Panc1 (cell line): ENCODE measurements around the gene TAS1R2. TPM values are rescaled to one million over a fixed set of nuclear protein-coding genes. Genes with fewer than 3 reads are reported as not detected.
"Not testable (repeated sequence)": the region's sequence is repeated elsewhere in the genome, so short reads cannot be mapped to it uniquely, and the experiment has no call there.

ENCODE experiments used
- ATAC-seq: fragments of 200-7000 bp; cut with Tn5 transposase; 2 replicates; pipeline ENCODE4 v1.9.1; 2020; ENCODE audit warnings: mild to moderate bottlenecking, moderate library complexity
- BruUV-seq: library from RNA; stranded (reverse); fragments of 400-500 nt; replicated peaks from 2 replicates; lab custom pipeline; 2021; lab: Mats Ljungman, UMichigan
- CTCF ChIA-PET: fragments of 300-600 bp; sonication (Branson Sonifier 250); formaldehyde crosslinking; loops from one replicate; lab custom pipeline; 2022; ENCODE audit warnings: antibody characterized with exemption; lab: Charles Lee
- POLR2A ChIA-PET: fragments of 300-600 bp; sonication (Branson Sonifier 250); formaldehyde crosslinking; loops from one replicate; lab custom pipeline; 2022; ENCODE audit warnings: antibody characterized with exemption; lab: Charles Lee
- DNase-seq: peaks from one replicate; pipeline ENCODE4 v3.0.0-alpha.2; 2010; ENCODE audit warnings: low read depth, low spot score
- H3K27ac ChIP-seq: 2 replicates; pipeline ENCODE4 v1.5.1; 2011; ENCODE audit warnings: mild to moderate bottlenecking, low read length, inconsistent platforms
- H3K27me3 ChIP-seq: fragments of 200-500 bp; sonication (Bioruptor generic); 2 replicates; pipeline ENCODE4 v1.6.0; 2014; ENCODE audit warnings: low read length, inconsistent platforms; ENCODE audit not compliant: control insufficient read depth, insufficient read depth
- H3K36me3 ChIP-seq: fragments of 200-500 bp; sonication (Bioruptor generic); 2 replicates; pipeline ENCODE4 v1.5.1; 2014; ENCODE audit warnings: inconsistent platforms, mild to moderate bottlenecking, low read length, moderate library complexity; ENCODE audit not compliant: control insufficient read depth, insufficient read depth
- H3K4me1 ChIP-seq: 2 replicates; pipeline ENCODE4 v1.5.1; 2011; ENCODE audit warnings: inconsistent platforms, mild to moderate bottlenecking, low read length, moderate library complexity; ENCODE audit not compliant: control insufficient read depth, insufficient read depth
- H3K4me3 ChIP-seq, 2 experiments: 2 replicates each; pipeline ENCODE4 v1.5.1; 2011 to 2012; ENCODE audit warnings: low read depth in 2 of 2, low read length in 2 of 2, mild to moderate bottlenecking in 2 of 2, inconsistent platforms in 1 of 2, moderate library complexity in 1 of 2
- H3K9me3 ChIP-seq: fragments of 200-500 bp; sonication (Bioruptor generic); 2 replicates; pipeline ENCODE4 v1.5.1; 2014; ENCODE audit warnings: low read depth, mild to moderate bottlenecking, inconsistent platforms, low read length, moderate library complexity; ENCODE audit not compliant: control insufficient read depth, insufficient read depth
- POLR2AphosphoS5 ChIP-seq: IDR thresholded peaks from 2 replicates; pipeline ENCODE4 v1.6.1; 2012; ENCODE audit warnings: mild to moderate bottlenecking, low read depth, low read length, moderate library complexity
- SIN3A ChIP-seq: IDR thresholded peaks from 2 replicates; pipeline ENCODE4 v1.6.1; 2012; ENCODE audit warnings: low read depth, mild to moderate bottlenecking, low read length, moderate library complexity, borderline replicate concordance; ENCODE audit not compliant: insufficient read depth
- TCF7L2 ChIP-seq: IDR thresholded peaks from 2 replicates; pipeline ENCODE4 v1.6.1; 2011; ENCODE audit warnings: mild to moderate bottlenecking, low read depth, low read length, inconsistent platforms
- in situ Hi-C: cut with HindIII; loops from 2 replicates; pipeline ENCODE4 v1.10.0; 2016; ENCODE audit warnings: low sequenced_read_pairs, low pct_unique_long_range_greater_than_20kb
- intact Hi-C: fragments of 100-400 bp; cut with micrococcal nuclease; formaldehyde crosslinking; loops from one replicate; pipeline ENCODE4 v1.10.0; 2022; ENCODE audit not compliant: unreplicated experiment
- total RNA-seq: library from RNA; stranded (reverse); gene quantifications from one replicate; pipeline ENCODE4 v1.2.1, GENCODE V29; 2021; ENCODE audit not compliant: unreplicated experiment
- TF ChIP-seq, protein P1 (sequence below), 2 experiments: IDR thresholded peaks; 2 replicates each; pipeline ENCODE4 v1.6.1; 2011 to 2012; ENCODE audit warnings: low read depth in 2 of 2, control low read depth in 1 of 2, low read length in 1 of 2, mild to moderate bottlenecking in 1 of 2, moderate library complexity in 1 of 2; ENCODE audit not compliant: insufficient read depth in 1 of 2
- TF ChIP-seq, protein P2 (sequence below): fragments of 450-650 bp; IDR thresholded peaks from 2 replicates; pipeline ENCODE4 v1.5.1; 2017; ENCODE audit warnings: mild to moderate bottlenecking

TAS1R2 gene
- total RNA-seq, 1 experiment from 2014 or later = not detected

- H3K27ac ChIP-seq = no peak overlapping the region
- no peak overlapping the region for H3K4me3 ChIP-seq
- no peaks in the 10 kb centered on the region for H3K4me1 ChIP-seq
- ChIA-PET CTCF (no interaction called here), POLR2A (interaction anchor here (0.6 kb wide), 1 partner anchor 75 kb away, joined by 3 read pairs; no protein-coding TSS in a partner anchor)
- TF ChIP-seq SIN3A (no peak), POLR2AphosphoS5 (no peak)
- DNase-seq (no peak), ATAC-seq (no peak)
- peaks cover 5% of the 10 kb centered on the region for H3K27me3 ChIP-seq
- in situ Hi-C loops (no loop called here), intact Hi-C loops (no loop called here)
- H3K36me3 ChIP-seq = no peaks in the 10 kb centered on the region
- H3K9me3 ChIP-seq = no peaks in the 10 kb centered on the region
- BruUV-seq = no TSS peak
Measured at GRCh38 chr1:18840145-18840544, 19.3 kb downstream of the TAS1R2 start.

- Histone ChIP-seq H3K27me3 (peaks cover 7% of the 10 kb centered on the region; the same call in 1 of the 2 replicates), H3K27ac (no peak overlapping the region), H3K4me1 (no peaks in the 10 kb centered on the region), H3K36me3 (no peaks in the 10 kb centered on the region), H3K9me3 (no peaks in the 10 kb centered on the region), H3K4me3 (no peak overlapping the region)
- intact Hi-C loops (no loop called here), in situ Hi-C loops (no loop called here)
- BruUV-seq = no TSS peak
- TF ChIP-seq, protein P1, sequence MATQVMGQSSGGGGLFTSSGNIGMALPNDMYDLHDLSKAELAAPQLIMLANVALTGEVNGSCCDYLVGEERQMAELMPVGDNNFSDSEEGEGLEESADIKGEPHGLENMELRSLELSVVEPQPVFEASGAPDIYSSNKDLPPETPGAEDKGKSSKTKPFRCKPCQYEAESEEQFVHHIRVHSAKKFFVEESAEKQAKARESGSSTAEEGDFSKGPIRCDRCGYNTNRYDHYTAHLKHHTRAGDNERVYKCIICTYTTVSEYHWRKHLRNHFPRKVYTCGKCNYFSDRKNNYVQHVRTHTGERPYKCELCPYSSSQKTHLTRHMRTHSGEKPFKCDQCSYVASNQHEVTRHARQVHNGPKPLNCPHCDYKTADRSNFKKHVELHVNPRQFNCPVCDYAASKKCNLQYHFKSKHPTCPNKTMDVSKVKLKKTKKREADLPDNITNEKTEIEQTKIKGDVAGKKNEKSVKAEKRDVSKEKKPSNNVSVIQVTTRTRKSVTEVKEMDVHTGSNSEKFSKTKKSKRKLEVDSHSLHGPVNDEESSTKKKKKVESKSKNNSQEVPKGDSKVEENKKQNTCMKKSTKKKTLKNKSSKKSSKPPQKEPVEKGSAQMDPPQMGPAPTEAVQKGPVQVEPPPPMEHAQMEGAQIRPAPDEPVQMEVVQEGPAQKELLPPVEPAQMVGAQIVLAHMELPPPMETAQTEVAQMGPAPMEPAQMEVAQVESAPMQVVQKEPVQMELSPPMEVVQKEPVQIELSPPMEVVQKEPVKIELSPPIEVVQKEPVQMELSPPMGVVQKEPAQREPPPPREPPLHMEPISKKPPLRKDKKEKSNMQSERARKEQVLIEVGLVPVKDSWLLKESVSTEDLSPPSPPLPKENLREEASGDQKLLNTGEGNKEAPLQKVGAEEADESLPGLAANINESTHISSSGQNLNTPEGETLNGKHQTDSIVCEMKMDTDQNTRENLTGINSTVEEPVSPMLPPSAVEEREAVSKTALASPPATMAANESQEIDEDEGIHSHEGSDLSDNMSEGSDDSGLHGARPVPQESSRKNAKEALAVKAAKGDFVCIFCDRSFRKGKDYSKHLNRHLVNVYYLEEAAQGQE (IDR thresholded peaks at IDR 0.05; ENCODE audit: insufficient read depth in 1 of 2, low read depth in 2 of 2, low read length in 1 of 2) = no peak
- no peak for TF ChIP-seq TCF7L2
- TF ChIP-seq SIN3A = no peak
- TF ChIP-seq POLR2AphosphoS5 = no peak
- TF ChIP-seq, protein P2, sequence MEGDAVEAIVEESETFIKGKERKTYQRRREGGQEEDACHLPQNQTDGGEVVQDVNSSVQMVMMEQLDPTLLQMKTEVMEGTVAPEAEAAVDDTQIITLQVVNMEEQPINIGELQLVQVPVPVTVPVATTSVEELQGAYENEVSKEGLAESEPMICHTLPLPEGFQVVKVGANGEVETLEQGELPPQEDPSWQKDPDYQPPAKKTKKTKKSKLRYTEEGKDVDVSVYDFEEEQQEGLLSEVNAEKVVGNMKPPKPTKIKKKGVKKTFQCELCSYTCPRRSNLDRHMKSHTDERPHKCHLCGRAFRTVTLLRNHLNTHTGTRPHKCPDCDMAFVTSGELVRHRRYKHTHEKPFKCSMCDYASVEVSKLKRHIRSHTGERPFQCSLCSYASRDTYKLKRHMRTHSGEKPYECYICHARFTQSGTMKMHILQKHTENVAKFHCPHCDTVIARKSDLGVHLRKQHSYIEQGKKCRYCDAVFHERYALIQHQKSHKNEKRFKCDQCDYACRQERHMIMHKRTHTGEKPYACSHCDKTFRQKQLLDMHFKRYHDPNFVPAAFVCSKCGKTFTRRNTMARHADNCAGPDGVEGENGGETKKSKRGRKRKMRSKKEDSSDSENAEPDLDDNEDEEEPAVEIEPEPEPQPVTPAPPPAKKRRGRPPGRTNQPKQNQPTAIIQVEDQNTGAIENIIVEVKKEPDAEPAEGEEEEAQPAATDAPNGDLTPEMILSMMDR = no peak
- DNase-seq (no peak), ATAC-seq (no peak)
- POLR2A ChIA-PET = interaction anchor here (0.5 kb wide), 1 partner anchor 1755 kb away, joined by 3 read pairs; no protein-coding TSS in a partner anchor
- CTCF ChIA-PET = no interaction called here
Measured at GRCh38 chr1:18836654-18837053, 22.8 kb downstream of the TAS1R2 start.

DNA sequence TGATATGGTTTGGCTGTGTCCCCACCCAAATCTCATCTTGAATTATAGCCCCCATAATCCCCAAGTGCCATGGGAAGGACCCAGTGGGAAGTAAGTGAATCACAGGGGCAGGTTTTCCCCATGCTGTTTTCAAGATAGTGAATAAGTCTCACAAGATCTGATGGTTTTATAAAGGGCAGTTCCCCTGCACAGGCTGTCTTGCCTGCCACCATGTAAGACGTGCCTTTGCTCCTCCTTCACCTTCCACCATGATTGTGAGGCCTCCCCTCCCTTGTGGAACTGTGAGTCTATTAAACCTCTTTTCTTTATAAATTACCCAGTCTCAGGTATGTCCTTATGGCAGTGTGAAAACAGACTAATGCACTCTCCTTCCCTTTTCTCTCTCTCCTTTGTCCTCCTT lies 27.1 kb downstream of the TAS1R2 start:
- H3K4me1 ChIP-seq, H3K36me3 ChIP-seq, CTCF ChIA-PET, DNase-seq, H3K9me3 ChIP-seq, POLR2A ChIA-PET, H3K27me3 ChIP-seq, in situ Hi-C loops, BruUV-seq, intact Hi-C loops, H3K4me3 ChIP-seq, ATAC-seq, H3K27ac ChIP-seq: not testable (repeated sequence)
